ENCODE measurements around the gene BLVRB.
A peak's percentile ranks its signal among the peaks of the same experiment; 100 is the strongest.
"Not testable (repeated sequence)": the region's sequence is repeated elsewhere in the genome, so short reads cannot be mapped to it uniquely, and the experiment has no call there.

The BLVRB gene

GRCh38 chr19:40446263-40446784 is 19.2 kb downstream of the BLVRB start:
- DNase-seq, result no peak

GRCh38 chr19:40445780-40446262 is 19.7 kb downstream of the BLVRB start:
- DNase-seq, result no peak

GRCh38 chr19:40444825-40445312 is 20.7 kb downstream of the BLVRB start:
- no peak for DNase-seq

GRCh38 chr19:40444000-40444824 is 21.3 kb downstream of the BLVRB start, which contains the start of gene SERTAD3:
Gene SERTAD3, minus strand, starts transcription at chr19:40444335. Its CDS starts 2,255 bp downstream, at chr19:40442080.
- peak; percentile 98 to 100 (median 99) for DNase-seq

GRCh38 chr19:40443131-40443999 is 22.2 kb downstream of the BLVRB start:
- peak; percentile 100 for DNase-seq

- DNase-seq, result no peak
These were observed 23.0 kb downstream of the BLVRB start for GRCh38 chr19:40442328-40443130.

- no peak for DNase-seq
These were observed 23.8 kb downstream of the BLVRB start for GRCh38 chr19:40441719-40442253.

- DNase-seq, result no peak
These were observed 27.3 kb downstream of the BLVRB start for GRCh38 chr19:40438284-40438683.

- DNase-seq, result peak; percentile 91 to 97 (median 94)
These were observed 31.9 kb downstream of the BLVRB start for GRCh38 chr19:40433391-40434216.

- DNase-seq, result not testable (repeated sequence)
These were observed 32.8 kb downstream of the BLVRB start for GRCh38 chr19:40432760-40433159.

GRCh38 chr19:40431698-40432097 is 33.8 kb downstream of the BLVRB start:
- DNase-seq, result no peak

- not testable (repeated sequence) for DNase-seq
These were observed 35.3 kb downstream of the BLVRB start for GRCh38 chr19:40430242-40430641.

GRCh38 chr19:40428197-40428596 is 37.3 kb downstream of the BLVRB start:
- DNase-seq, result not testable (repeated sequence)

GRCh38 chr19:40425450-40426287 is 39.9 kb downstream of the BLVRB start, which contains the start of gene SERTAD1:
Gene SERTAD1, minus strand, starts transcription at chr19:40425992. Its CDS starts 2,446 bp downstream, at chr19:40423546.
- peak; percentile 100 for DNase-seq

- peak in 2 of 3 donors; percentile 25 to 29 for DNase-seq
These were observed 40.7 kb downstream of the BLVRB start for GRCh38 chr19:40424637-40425449.

- no peak for DNase-seq
These were observed 41.6 kb downstream of the BLVRB start for GRCh38 chr19:40423938-40424337.

GRCh38 chr19:40422748-40423566 is 42.6 kb downstream of the BLVRB start:
- DNase-seq, result no peak

Measured in suppressor macrophage treated with lipopolysaccharide for 1 hour (primary cell).